Measurements from ENCODE around the gene SLC16A10.
"Not testable (repeated sequence)": the region's sequence is repeated elsewhere in the genome, so short reads cannot be mapped to it uniquely, and the experiment has no call there.

SLC16A10 gene

GRCh38 chr6:111134236-111134869 is 47.0 kb downstream of the SLC16A10 start:
- not testable (repeated sequence) for DNase-seq

GRCh38 chr6:111137489-111138093 is 50.3 kb downstream of the SLC16A10 start:
- DNase-seq = not testable (repeated sequence)

- no peak for DNase-seq
Measured at GRCh38 chr6:111147440-111147839, 60.1 kb downstream of the SLC16A10 start.

- no peak for DNase-seq
Measured at GRCh38 chr6:111148110-111148509, 60.8 kb downstream of the SLC16A10 start.

- DNase-seq = no peak
Measured at GRCh38 chr6:111150577-111150976, 63.3 kb downstream of the SLC16A10 start.

GRCh38 chr6:111154981-111155380 is 67.7 kb downstream of the SLC16A10 start:
- DNase-seq = no peak

GRCh38 chr6:111157412-111157811 is 70.1 kb downstream of the SLC16A10 start:
- no peak for DNase-seq

- no peak for DNase-seq
Measured at GRCh38 chr6:111159633-111160032, 72.3 kb downstream of the SLC16A10 start.

- DNase-seq = no peak
Measured at GRCh38 chr6:111161650-111162049, 74.3 kb downstream of the SLC16A10 start.

GRCh38 chr6:111162504-111162903 is 75.2 kb downstream of the SLC16A10 start:
- DNase-seq = no peak

GRCh38 chr6:111171577-111172400 is 84.5 kb downstream of the SLC16A10 start:
- no peak for DNase-seq

- no peak for DNase-seq
Measured at GRCh38 chr6:111172563-111172962, 85.3 kb downstream of the SLC16A10 start.

GRCh38 chr6:111173341-111173740 is 86.0 kb downstream of the SLC16A10 start:
- DNase-seq = no peak

- no peak for DNase-seq
Measured at GRCh38 chr6:111173946-111174345, 86.6 kb downstream of the SLC16A10 start.

- no peak for DNase-seq
Measured at GRCh38 chr6:111175109-111175508, 87.8 kb downstream of the SLC16A10 start.

- DNase-seq = no peak
Measured at GRCh38 chr6:111176038-111176759, 88.9 kb downstream of the SLC16A10 start.

- no peak for DNase-seq
Measured at GRCh38 chr6:111176760-111177099, 89.4 kb downstream of the SLC16A10 start.

GRCh38 chr6:111177131-111177530 is 89.8 kb downstream of the SLC16A10 start:
- no peak for DNase-seq

- no peak for DNase-seq
Measured at GRCh38 chr6:111183702-111184517, 96.6 kb downstream of the SLC16A10 start.

GRCh38 chr6:111184827-111185532 is 97.7 kb downstream of the SLC16A10 start:
- DNase-seq = no peak

- peak; percentile 6 for DNase-seq
Measured at GRCh38 chr6:111185954-111186353, 98.7 kb downstream of the SLC16A10 start.

- DNase-seq = no peak
Measured at GRCh38 chr6:111187874-111188273, 100.6 kb downstream of the SLC16A10 start.
